ENCODE data around the gene PRICKLE2. TPM values are rescaled to one million over a fixed set of nuclear protein-coding genes. Genes with fewer than 3 reads are reported as not detected.

Gene PRICKLE2
- total RNA-seq, 1 experiment from 2014 or later = 4.2 TPM

DNA sequence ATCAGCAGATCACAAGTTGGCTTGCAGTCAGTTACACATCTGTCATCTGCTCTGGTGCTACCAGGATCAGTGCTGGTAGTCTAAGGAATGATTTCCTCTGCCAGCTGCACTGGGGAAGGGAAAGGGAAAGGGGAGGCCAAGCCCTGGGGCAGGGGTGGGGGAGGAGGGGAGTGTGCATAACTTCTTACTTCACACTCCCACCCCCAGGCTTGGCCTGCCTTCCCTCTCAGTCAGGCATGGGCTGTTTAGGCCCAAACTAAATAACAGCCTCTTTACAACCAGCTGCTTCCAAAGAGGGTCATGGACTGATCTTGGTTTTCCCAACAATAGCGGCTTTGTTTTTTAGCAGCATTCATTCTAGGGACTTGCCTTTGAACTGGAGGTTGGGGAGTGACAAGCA is 115.8 kb downstream of the PRICKLE2 start:
- no peak overlapping the region for H3K4me3 Mint-ChIP-seq (ENCODE audit: unreplicated experiment)
- TF ChIP-seq, protein P1, sequence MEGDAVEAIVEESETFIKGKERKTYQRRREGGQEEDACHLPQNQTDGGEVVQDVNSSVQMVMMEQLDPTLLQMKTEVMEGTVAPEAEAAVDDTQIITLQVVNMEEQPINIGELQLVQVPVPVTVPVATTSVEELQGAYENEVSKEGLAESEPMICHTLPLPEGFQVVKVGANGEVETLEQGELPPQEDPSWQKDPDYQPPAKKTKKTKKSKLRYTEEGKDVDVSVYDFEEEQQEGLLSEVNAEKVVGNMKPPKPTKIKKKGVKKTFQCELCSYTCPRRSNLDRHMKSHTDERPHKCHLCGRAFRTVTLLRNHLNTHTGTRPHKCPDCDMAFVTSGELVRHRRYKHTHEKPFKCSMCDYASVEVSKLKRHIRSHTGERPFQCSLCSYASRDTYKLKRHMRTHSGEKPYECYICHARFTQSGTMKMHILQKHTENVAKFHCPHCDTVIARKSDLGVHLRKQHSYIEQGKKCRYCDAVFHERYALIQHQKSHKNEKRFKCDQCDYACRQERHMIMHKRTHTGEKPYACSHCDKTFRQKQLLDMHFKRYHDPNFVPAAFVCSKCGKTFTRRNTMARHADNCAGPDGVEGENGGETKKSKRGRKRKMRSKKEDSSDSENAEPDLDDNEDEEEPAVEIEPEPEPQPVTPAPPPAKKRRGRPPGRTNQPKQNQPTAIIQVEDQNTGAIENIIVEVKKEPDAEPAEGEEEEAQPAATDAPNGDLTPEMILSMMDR (IDR thresholded peaks at IDR 0.05; ENCODE audit: insufficient read depth in 1 of 2, low read depth in 1 of 2, low read length in 1 of 2, severe bottlenecking in 1 of 2, unreplicated experiment in 1 of 2) = no peak
- intact Hi-C loops (cut with micrococcal nuclease; ENCODE audit: unreplicated experiment) = no loop called here
- Histone ChIP-seq H3K27me3 (replicated peaks; ENCODE audit: control insufficient read depth, insufficient read depth, low read length) (no peaks in the 10 kb centered on the region), H3K9me3 (peaks cover 3% of the 10 kb centered on the region; the same call in 1 of the 2 replicates), H3K4me1 (peaks cover 25% of the 10 kb centered on the region), H3K4me3 (ENCODE audit: low read depth, low read length) (no peak overlapping the region), H3K36me3 (ENCODE audit: control insufficient read depth, insufficient read depth, low read length) (no peaks in the 10 kb centered on the region)
- H3K36me3 Mint-ChIP-seq (ENCODE audit: insufficient read depth, unreplicated experiment) = peaks cover 4% of the 10 kb centered on the region
- H3K27me3 Mint-ChIP-seq (ENCODE audit: insufficient read depth, unreplicated experiment) = no peaks in the 10 kb centered on the region
- H3K4me1 Mint-ChIP-seq (ENCODE audit: low read depth, unreplicated experiment) = peaks cover 20% of the 10 kb centered on the region
- H3K27ac Mint-ChIP-seq (ENCODE audit: unreplicated experiment) = no peak overlapping the region
- no TSS peak for BruUV-seq (replicated peaks)
- CTCF ChIA-PET = no interaction called here
- POLR2A ChIA-PET = no interaction called here
- no peaks in the 10 kb centered on the region for H3K9me3 Mint-ChIP-seq (ENCODE audit: unreplicated experiment)
- peak; percentile 22 to 58 for DNase-seq

DNA sequence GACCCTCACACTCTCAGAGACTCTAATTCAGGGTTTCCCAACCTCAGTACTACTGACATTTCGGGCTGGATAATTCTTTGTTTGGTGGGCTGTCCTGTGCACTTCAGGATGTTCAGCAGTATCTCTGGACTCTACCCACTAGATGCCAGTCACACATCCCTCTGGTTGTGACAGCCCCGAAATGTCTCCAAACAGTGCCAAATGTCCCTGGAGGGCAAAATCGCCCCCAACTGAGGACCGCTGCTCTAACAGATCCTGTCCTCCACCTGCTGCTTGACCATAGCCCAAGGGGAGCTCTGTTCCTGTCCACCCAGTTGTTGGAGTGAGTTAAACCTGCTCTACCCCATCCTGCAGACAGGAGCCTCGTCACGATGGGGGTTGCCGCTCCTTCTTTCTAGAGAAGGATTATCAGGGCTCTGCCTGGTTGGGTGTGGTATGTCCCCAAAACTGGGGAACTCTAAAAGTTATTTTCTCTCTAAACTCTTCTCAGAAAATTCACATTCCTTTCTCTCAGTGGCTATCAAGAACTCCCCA is 116.4 kb downstream of the PRICKLE2 start:
- peaks cover 4% of the 10 kb centered on the region for H3K36me3 Mint-ChIP-seq (ENCODE audit: insufficient read depth, unreplicated experiment)
- no peaks in the 10 kb centered on the region for H3K9me3 ChIP-seq
- H3K36me3 ChIP-seq (ENCODE audit: control insufficient read depth, insufficient read depth, low read length) = no peaks in the 10 kb centered on the region
- no peak overlapping the region for H3K27ac Mint-ChIP-seq (ENCODE audit: unreplicated experiment)
- H3K9me3 Mint-ChIP-seq (ENCODE audit: unreplicated experiment) = no peaks in the 10 kb centered on the region
- POLR2A ChIA-PET = no interaction called here
- DNase-seq = no peak
- TF ChIP-seq, protein P1 (IDR thresholded peaks at IDR 0.05; ENCODE audit: insufficient read depth in 1 of 2, low read depth in 1 of 2, low read length in 1 of 2, severe bottlenecking in 1 of 2, unreplicated experiment in 1 of 2) = no peak
- intact Hi-C loops (cut with micrococcal nuclease; ENCODE audit: unreplicated experiment) = no loop called here
- no peaks in the 10 kb centered on the region for H3K27me3 Mint-ChIP-seq (ENCODE audit: insufficient read depth, unreplicated experiment)
- H3K4me1 ChIP-seq = peaks cover 29% of the 10 kb centered on the region
- no TSS peak for BruUV-seq (replicated peaks)
- no peaks in the 10 kb centered on the region for H3K27me3 ChIP-seq (replicated peaks; ENCODE audit: control insufficient read depth, insufficient read depth, low read length)
- no peak overlapping the region for H3K4me3 ChIP-seq (ENCODE audit: low read depth, low read length)
- CTCF ChIA-PET = no interaction called here
- peaks cover 20% of the 10 kb centered on the region for H3K4me1 Mint-ChIP-seq (ENCODE audit: low read depth, unreplicated experiment)
- H3K4me3 Mint-ChIP-seq (ENCODE audit: unreplicated experiment) = no peak overlapping the region

DNA sequence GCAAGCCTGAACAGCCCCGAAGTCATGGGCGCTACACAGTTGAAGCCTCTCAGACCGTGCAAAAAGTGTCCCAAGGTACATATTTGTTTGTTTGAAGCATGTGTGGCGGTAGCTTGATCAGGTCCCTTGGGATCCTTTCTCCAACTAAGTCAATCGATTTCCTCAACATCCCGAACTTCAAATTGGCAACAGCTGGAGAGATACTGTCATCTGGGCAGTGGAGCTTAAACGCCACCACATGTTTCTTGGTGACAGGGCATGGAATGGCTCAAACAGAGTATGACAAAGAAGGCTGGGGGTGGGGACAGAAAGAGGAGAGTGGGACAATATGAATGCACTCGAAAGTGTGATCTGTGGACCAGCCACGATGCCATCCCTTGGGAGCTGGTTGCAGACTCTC is 117.0 kb downstream of the PRICKLE2 start:
- H3K9me3 Mint-ChIP-seq (ENCODE audit: unreplicated experiment) = no peaks in the 10 kb centered on the region
- Histone ChIP-seq H3K4me3 (ENCODE audit: low read depth, low read length) (no peak overlapping the region), H3K9me3 (no peaks in the 10 kb centered on the region), H3K36me3 (ENCODE audit: control insufficient read depth, insufficient read depth, low read length) (no peaks in the 10 kb centered on the region), H3K27me3 (replicated peaks; ENCODE audit: control insufficient read depth, insufficient read depth, low read length) (no peaks in the 10 kb centered on the region), H3K4me1 (peaks cover 34% of the 10 kb centered on the region)
- ChIA-PET CTCF (no interaction called here), POLR2A (no interaction called here)
- peaks cover 4% of the 10 kb centered on the region for H3K36me3 Mint-ChIP-seq (ENCODE audit: insufficient read depth, unreplicated experiment)
- no peak overlapping the region for H3K27ac Mint-ChIP-seq (ENCODE audit: unreplicated experiment)
- H3K27me3 Mint-ChIP-seq (ENCODE audit: insufficient read depth, unreplicated experiment) = no peaks in the 10 kb centered on the region
- H3K4me1 Mint-ChIP-seq (ENCODE audit: low read depth, unreplicated experiment) = peaks cover 20% of the 10 kb centered on the region
- no peak for DNase-seq
- no TSS peak for BruUV-seq (replicated peaks)
- intact Hi-C loops (cut with micrococcal nuclease; ENCODE audit: unreplicated experiment) = no loop called here
- H3K4me3 Mint-ChIP-seq (ENCODE audit: unreplicated experiment) = no peak overlapping the region
- TF ChIP-seq, protein P1 (IDR thresholded peaks at IDR 0.05; ENCODE audit: insufficient read depth in 1 of 2, low read depth in 1 of 2, low read length in 1 of 2, severe bottlenecking in 1 of 2, unreplicated experiment in 1 of 2) = no peak
